ENCODE results near the gene SDC4. TPM values are rescaled to one million over a fixed set of nuclear protein-coding genes. Genes with fewer than 3 reads are reported as not detected.

The SDC4 gene
- total and polyA plus RNA-seq, 9 of the 15 experiments (the other 6 are each of a cell fraction or from before 2014, with no cell fraction given): 2.1 to 10.7 (median 6.3) TPM

DNA sequence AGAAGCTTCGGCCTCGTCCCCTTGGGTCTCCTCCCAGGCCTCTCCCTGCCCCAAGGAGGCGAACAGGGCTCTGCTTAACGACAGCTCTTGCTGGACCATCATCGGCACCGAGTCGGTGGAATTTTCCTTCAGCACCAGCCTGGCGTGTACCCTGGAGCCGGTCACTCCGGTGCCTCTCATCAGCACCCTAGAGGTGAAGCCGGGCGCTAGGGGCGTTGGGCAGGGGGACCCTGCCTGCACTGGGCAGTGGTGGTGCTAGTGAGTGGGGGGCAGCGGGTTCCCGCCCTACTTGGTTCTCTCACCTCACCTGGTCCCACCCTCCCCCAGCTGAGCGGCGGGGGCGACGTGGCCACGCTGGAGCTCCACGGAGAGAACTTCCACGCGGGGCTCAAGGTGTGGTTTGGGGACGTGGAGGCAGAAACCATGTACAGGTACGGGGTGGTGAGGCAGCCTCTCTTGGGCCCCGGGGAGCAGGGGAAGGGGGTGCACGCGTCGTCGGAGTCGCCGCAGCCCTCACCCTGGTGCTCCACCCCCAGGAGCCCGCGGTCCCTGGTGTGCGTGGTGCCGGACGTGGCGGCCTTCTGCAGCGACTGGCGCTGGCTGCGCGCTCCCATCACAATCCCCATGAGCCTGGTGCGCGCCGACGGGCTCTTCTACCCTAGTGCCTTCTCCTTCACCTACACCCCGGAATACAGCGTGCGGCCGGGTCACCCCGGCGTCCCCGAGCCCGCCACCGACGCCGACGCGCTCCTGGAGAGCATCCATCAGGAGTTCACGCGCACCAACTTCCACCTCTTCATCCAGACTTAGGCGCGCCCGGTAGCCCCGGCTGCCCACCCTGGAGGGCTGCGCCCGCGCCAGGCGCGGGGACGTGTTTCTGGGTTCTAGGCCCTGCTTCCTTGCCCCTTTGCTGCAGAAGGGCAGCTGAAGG is 31.8 kb downstream of the SDC4 start:
- no peaks in the 10 kb centered on the region for H3K9me3 ChIP-seq (replicated peaks; ENCODE audit: control insufficient read depth, insufficient read depth, low read depth, low read length)
- peaks cover 0 to 22% of the 10 kb centered on the region in 2 experiments; a peak in 2 of 5 replicates for H3K4me1 ChIP-seq (replicated peaks in 1 of 2; ENCODE audit: control insufficient read depth in 2 of 2, insufficient read depth in 2 of 2, low read length in 2 of 2)
- 17% methylated on average over 52 of the region's 71 CpGs for WGBS (ENCODE audit: insufficient coverage, low coverage, missing lambda C conversion rate)
- POLR2A ChIA-PET: interaction anchor here (0.6 to 1.1 kb wide), 6 partner anchors 9 to 349 kb away, joined by 3 read pairs; no protein-coding TSS in a partner anchor
- H4K20me1 ChIP-seq (replicated peaks; ENCODE audit: control insufficient read depth, insufficient read depth, low read length): peaks cover 5% of the 10 kb centered on the region; the same call in 1 of the 2 replicates
- no peak for DNase-seq (ENCODE audit: extremely low read depth in 1 of 4, low spot score in 3 of 4)
- no TSS peak for BruUV-seq (replicated peaks)
- peaks cover 13 to 47% of the 10 kb centered on the region in 2 experiments; a peak in 4 of 5 replicates for H3K27me3 ChIP-seq (ENCODE audit: control insufficient read depth in 2 of 2, insufficient read depth in 2 of 2, low read length in 2 of 2)
- no peak for ATAC-seq
- in situ Hi-C loops (cut with MboI): no loop called here
- no peak overlapping the region for H3K27ac ChIP-seq (ENCODE audit: extremely low read depth, low read depth, low read length)
- CTCF ChIA-PET (ENCODE audit: low intra/inter-chr PET ratio): interaction anchor here (0.9 kb wide), 1 partner anchor 454 kb away, joined by 3 read pairs; no protein-coding TSS in a partner anchor
- H3K79me2 ChIP-seq (ENCODE audit: control insufficient read depth, insufficient read depth, low read length): no peaks in the 10 kb centered on the region
- H3K9me1 ChIP-seq (ENCODE audit: control insufficient read depth, insufficient read depth, low read length): peaks cover 3% of the 10 kb centered on the region
- peak; percentile 19; the same call in 1 of the 2 replicates for TF ChIP-seq SAFB (IDR thresholded peaks at IDR 0.05; ENCODE audit: borderline replicate concordance, low read depth, low read length)
- TF ChIP-seq TAL1 (IDR thresholded peaks at IDR 0.05): no peak
- TF ChIP-seq HDAC3 (IDR thresholded peaks at IDR 0.05; ENCODE audit: borderline replicate concordance, partially characterized antibody): no peak
- TF ChIP-seq SNRNP70 (optimal IDR thresholded peaks at IDR 0.05; ENCODE audit: low read depth, low read length): no peak
- TF ChIP-seq, protein P1, sequence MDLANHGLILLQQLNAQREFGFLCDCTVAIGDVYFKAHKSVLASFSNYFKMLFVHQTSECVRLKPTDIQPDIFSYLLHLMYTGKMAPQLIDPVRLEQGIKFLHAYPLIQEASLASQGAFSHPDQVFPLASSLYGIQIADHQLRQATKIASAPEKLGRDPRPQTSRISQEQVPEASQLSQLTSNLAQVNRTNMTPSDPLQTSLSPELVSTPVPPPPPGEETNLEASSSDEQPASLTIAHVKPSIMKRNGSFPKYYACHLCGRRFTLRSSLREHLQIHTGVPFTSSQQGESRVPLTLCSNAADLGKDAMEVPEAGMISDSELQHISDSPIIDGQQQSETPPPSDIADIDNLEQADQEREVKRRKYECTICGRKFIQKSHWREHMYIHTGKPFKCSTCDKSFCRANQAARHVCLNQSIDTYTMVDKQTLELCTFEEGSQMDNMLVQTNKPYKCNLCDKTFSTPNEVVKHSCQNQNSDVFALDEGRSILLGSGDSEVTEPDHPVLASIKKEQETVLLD (IDR thresholded peaks at IDR 0.05): no peak
- no peak for TF ChIP-seq KDM1A (IDR thresholded peaks at IDR 0.05)
- no peak for TF ChIP-seq NFIX (CRISPR knock-in tag; IDR thresholded peaks at IDR 0.05; ENCODE audit: low read depth)
- intact Hi-C loops (cut with micrococcal nuclease): loop anchor here (10.0 kb wide), 1 partner anchor 228 kb away; the partner anchor contains the start of gene EPPIN
- no peaks in the 10 kb centered on the region for H3K36me3 ChIP-seq (ENCODE audit: control insufficient read depth, insufficient read depth, low read length)
- no peak overlapping the region for H2AFZ ChIP-seq (ENCODE audit: low read depth, low read length)
- H3K4me3 ChIP-seq: no peak overlapping the region
- no peak overlapping the region for H3K4me2 ChIP-seq (ENCODE audit: insufficient read depth, low read length)
- no peak for FAIRE-seq
- no peak overlapping the region for H3K9ac ChIP-seq (ENCODE audit: insufficient read depth in 1 of 2, low read depth in 2 of 2, low read length in 2 of 2)

Measured in K562 (cell line).